ENCODE data around the gene MON1A. TPM values are rescaled to one million over a fixed set of nuclear protein-coding genes. Genes with fewer than 3 reads are reported as not detected.

Gene MON1A
- total RNA-seq, 1 experiment from 2014 or later: 9.0 TPM

DNA sequence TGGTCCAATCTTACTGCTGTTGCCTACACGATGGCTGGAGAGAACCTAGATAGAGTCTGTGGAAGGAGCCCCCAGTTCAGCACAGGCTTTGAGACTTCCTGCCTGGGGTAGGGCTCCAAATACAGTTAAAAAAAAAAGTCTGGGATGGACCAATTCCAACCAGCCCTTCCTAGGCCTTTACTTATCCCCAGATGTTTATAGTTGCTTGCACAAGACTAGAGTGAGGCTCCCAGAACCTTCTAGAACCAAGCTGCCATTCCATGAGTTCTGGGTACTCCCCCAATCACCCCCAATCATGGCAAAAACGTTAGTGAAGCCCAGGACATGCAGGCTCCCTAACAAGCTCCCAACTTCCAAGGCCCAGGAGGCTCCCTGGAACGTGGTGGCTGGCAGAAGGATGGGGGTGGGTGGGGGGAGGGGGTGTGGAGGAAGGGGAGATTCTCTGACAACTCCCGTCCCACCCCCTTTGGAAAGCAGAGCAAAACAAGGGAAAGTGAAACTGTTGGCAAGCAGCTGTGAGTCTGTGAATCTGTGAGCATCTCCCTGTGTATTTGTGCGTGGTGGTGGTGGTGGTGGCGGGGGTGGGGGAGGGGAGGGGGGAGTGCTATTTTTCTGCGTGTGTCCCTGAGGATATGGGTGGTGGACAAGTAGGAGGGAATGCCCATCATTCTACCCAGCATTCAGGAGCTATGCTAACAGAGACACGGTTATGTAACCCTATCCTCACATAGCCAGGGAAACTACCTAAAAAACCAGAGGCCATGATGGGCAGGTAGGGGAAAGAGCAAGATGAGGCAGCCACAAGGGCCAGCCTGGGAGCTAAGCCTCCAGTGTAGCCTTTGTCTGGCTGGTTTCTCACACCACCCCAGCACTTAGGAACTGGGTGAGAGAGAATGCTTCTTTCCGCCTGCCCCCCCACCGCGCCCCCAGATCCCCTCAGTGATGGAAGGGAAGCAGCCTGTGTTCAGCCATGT, 28.0 kb downstream of the MON1A start:
- Histone ChIP-seq H3K4me1 (ENCODE audit: control insufficient read depth in 1 of 2, insufficient read depth in 2 of 2, low read length in 2 of 2) (peaks cover 64 to 85% of the 10 kb centered on the region in 2 experiments), H3K79me2 (ENCODE audit: insufficient read depth, low read length) (peaks cover 83% of the 10 kb centered on the region), H3K27ac (ENCODE audit: low read depth, low read length) (peak overlapping the region; percentile 98), H3K9me2 (ENCODE audit: insufficient read depth) (no peaks in the 10 kb centered on the region), H3K36me3 (ENCODE audit: control insufficient read depth in 1 of 2, insufficient read depth in 2 of 2, low read length in 2 of 2) (peaks cover 15 to 24% of the 10 kb centered on the region in 2 experiments; a peak in 3 of 4 replicates), H3K9ac (ENCODE audit: low read length) (peak overlapping the region; percentile 96), H3K4me2 (ENCODE audit: low read length) (peak overlapping the region; percentile 97), H3K9me3 (ENCODE audit: control insufficient read depth in 1 of 2, insufficient read depth in 1 of 2, low read depth in 1 of 2, low read length in 2 of 2) (no peaks in the 10 kb centered on the region), H2AFZ (ENCODE audit: low read depth, low read length, poor library complexity, severe bottlenecking) (no peak overlapping the region), H4K20me1 (ENCODE audit: insufficient read depth) (no peaks in the 10 kb centered on the region), H3K4me3 (replicated peaks in 1 of 2; ENCODE audit: low read depth in 1 of 2, low read length in 2 of 2) (peak overlapping the region; percentile 75 to 79), H3K27me3 (ENCODE audit: insufficient read depth, low read length) (no peaks in the 10 kb centered on the region)
- ChIA-PET POLR2A (interaction anchor here (0.9 to 5.5 kb wide), 6 partner anchors 20 to 118 kb away, joined by 3 to 43 read pairs (median 4); partner anchors contain the start of genes INKA1 and MON1A), RAD21 (ENCODE audit: low non-redundant PET in 1 of 2, low total read pairs in 2 of 2, uncharacterized antibody in 2 of 2, unreplicated experiment in 2 of 2) (interaction anchor here in 1 of 2 experiments (1.5 kb wide), 1 partner anchor 38 kb away, joined by 3 read pairs; the partner anchor contains the start of gene RBM6), CTCF (interaction anchor here (1.4 kb wide), 2 partner anchors 60 to 98 kb away, joined by 4 to 6 read pairs; partner anchors contain the start of gene INKA1)
- DNase-seq (ENCODE audit: low read depth, low spot score): no peak
- intact Hi-C loops (cut with micrococcal nuclease): no loop called here
- TF ChIP-seq ZFX (IDR thresholded peaks at IDR 0.05) (no peak), TCF7L2 (IDR thresholded peaks at IDR 0.05; ENCODE audit: borderline replicate concordance, extremely low read depth, insufficient read depth, insufficient read length) (no peak), CEBPB (IDR thresholded peaks at IDR 0.05; ENCODE audit: low read depth) (no peak), SRF (IDR thresholded peaks at IDR 0.05; ENCODE audit: low read depth) (no peak), RAD21 (IDR thresholded peaks at IDR 0.05; ENCODE audit: low read depth) (no peak), SIN3A (IDR thresholded peaks at IDR 0.05; ENCODE audit: low read depth) (no peak), ZNF274 (IDR thresholded peaks at IDR 0.05; ENCODE audit: low read depth, low read length) (no peak), EZH2 (IDR thresholded peaks at IDR 0.05) (no peak), SP1 (IDR thresholded peaks at IDR 0.05; ENCODE audit: low read depth) (no peak), EGR1 (IDR thresholded peaks at IDR 0.05; ENCODE audit: low read depth) (no peak), EZH2phosphoT487 (IDR thresholded peaks at IDR 0.05; ENCODE audit: borderline replicate concordance) (no peak)
- TF ChIP-seq, protein P1, sequence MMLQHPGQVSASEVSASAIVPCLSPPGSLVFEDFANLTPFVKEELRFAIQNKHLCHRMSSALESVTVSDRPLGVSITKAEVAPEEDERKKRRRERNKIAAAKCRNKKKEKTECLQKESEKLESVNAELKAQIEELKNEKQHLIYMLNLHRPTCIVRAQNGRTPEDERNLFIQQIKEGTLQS (IDR thresholded peaks at IDR 0.05): no peak
- TF ChIP-seq, protein P2, sequence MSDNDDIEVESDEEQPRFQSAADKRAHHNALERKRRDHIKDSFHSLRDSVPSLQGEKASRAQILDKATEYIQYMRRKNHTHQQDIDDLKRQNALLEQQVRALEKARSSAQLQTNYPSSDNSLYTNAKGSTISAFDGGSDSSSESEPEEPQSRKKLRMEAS (IDR thresholded peaks at IDR 0.05): no peak
- TF ChIP-seq, protein P3, sequence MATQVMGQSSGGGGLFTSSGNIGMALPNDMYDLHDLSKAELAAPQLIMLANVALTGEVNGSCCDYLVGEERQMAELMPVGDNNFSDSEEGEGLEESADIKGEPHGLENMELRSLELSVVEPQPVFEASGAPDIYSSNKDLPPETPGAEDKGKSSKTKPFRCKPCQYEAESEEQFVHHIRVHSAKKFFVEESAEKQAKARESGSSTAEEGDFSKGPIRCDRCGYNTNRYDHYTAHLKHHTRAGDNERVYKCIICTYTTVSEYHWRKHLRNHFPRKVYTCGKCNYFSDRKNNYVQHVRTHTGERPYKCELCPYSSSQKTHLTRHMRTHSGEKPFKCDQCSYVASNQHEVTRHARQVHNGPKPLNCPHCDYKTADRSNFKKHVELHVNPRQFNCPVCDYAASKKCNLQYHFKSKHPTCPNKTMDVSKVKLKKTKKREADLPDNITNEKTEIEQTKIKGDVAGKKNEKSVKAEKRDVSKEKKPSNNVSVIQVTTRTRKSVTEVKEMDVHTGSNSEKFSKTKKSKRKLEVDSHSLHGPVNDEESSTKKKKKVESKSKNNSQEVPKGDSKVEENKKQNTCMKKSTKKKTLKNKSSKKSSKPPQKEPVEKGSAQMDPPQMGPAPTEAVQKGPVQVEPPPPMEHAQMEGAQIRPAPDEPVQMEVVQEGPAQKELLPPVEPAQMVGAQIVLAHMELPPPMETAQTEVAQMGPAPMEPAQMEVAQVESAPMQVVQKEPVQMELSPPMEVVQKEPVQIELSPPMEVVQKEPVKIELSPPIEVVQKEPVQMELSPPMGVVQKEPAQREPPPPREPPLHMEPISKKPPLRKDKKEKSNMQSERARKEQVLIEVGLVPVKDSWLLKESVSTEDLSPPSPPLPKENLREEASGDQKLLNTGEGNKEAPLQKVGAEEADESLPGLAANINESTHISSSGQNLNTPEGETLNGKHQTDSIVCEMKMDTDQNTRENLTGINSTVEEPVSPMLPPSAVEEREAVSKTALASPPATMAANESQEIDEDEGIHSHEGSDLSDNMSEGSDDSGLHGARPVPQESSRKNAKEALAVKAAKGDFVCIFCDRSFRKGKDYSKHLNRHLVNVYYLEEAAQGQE (IDR thresholded peaks at IDR 0.05; ENCODE audit: low read depth): no peak
- ATAC-seq: no peak
- BruUV-seq (replicated peaks): TSS peak; percentile 10
